ENCODE results near the gene RNF222. TPM values are rescaled to one million over a fixed set of nuclear protein-coding genes. Genes with fewer than 3 reads are reported as not detected.

Gene RNF222
- total and polyA plus RNA-seq, 10 of the 15 experiments (the other 5 are each of a cell fraction or from before 2014, with no cell fraction given): not detected

GRCh38 chr17:8353736-8354135, 43.9 kb downstream of the RNF222 start (continued):
- TF ChIP-seq MAX (IDR thresholded peaks at IDR 0.05; ENCODE audit: low read depth, low read length) (no peak), NFXL1 (IDR thresholded peaks at IDR 0.05; ENCODE audit: borderline replicate concordance) (no peak), TAF1 (IDR thresholded peaks at IDR 0.05; ENCODE audit: borderline replicate concordance, low read depth, low read length) (no peak), FOS (IDR thresholded peaks at IDR 0.05; ENCODE audit: borderline replicate concordance, extremely low read depth, insufficient read length) (no peak), STAT3 (IDR thresholded peaks at IDR 0.05; ENCODE audit: low read depth, low read length) (no peak), ETV6 (conservative IDR thresholded peaks at IDR 0.05 in 1 of 2, IDR thresholded peaks at IDR 0.05 in 1 of 2; ENCODE audit: borderline replicate concordance in 1 of 2, low read depth in 1 of 2) (no peak), ZNF622 (IDR thresholded peaks at IDR 0.05) (no peak)

- DNase-seq (ENCODE audit: low read depth, low spot score): no peak
- in situ Hi-C loops (cut with MboI): no loop called here
- CTCF ChIA-PET: no interaction called here
- no peak for ATAC-seq
- H2AFZ ChIP-seq (ENCODE audit: control insufficient read depth, low read depth, low read length): no peak overlapping the region
- H3K27me3 ChIP-seq (replicated peaks in 1 of 2; ENCODE audit: control insufficient read depth in 2 of 2, insufficient read depth in 2 of 2, low read length in 1 of 2): 0 out of 4 replicates have a peak, but pooled peaks cover 0 to 2% of the 10 kb centered on the region in 2 experiments
- 54% methylated on average over 7 of the region's 7 CpGs for WGBS (ENCODE audit: insufficient coverage, insufficient replicate concordance, low lambda C conversion rate, missing lambda C conversion rate)
- no peaks in the 10 kb centered on the region for H4K20me1 ChIP-seq (ENCODE audit: control insufficient read depth, insufficient read depth)
- RAD21 ChIA-PET (ENCODE audit: unreplicated experiment): no interaction called here
- SMC1A ChIA-PET (ENCODE audit: uncharacterized antibody, unreplicated experiment): no interaction called here
- H3K27ac ChIP-seq (ENCODE audit: control insufficient read depth, insufficient read depth): no peak overlapping the region
- intact Hi-C loops (cut with micrococcal nuclease; ENCODE audit: unreplicated experiment): no loop called here
- no TSS peak for BruUV-seq (replicated peaks)
- H3K4me3 ChIP-seq: no peak overlapping the region
- POLR2A ChIA-PET: no interaction called here
- no peak overlapping the region for H3K4me2 ChIP-seq (ENCODE audit: control insufficient read depth, insufficient read depth)
- no peak overlapping the region for H3K9ac ChIP-seq (ENCODE audit: control insufficient read depth, insufficient read depth, low read length)
- no peaks in the 10 kb centered on the region for H3K9me3 ChIP-seq (replicated peaks; ENCODE audit: control insufficient read depth, insufficient read depth, low read length)
- no peaks in the 10 kb centered on the region for H3K79me2 ChIP-seq (ENCODE audit: control insufficient read depth, insufficient read depth, low read length)
- TF ChIP-seq NFYA (IDR thresholded peaks at IDR 0.05; ENCODE audit: borderline replicate concordance, low read depth, low read length) (no peak), ELK1 (IDR thresholded peaks at IDR 0.05; ENCODE audit: low read depth, low read length) (no peak), SMARCA5 (IDR thresholded peaks at IDR 0.05) (no peak), NKRF (conservative IDR thresholded peaks at IDR 0.05) (no peak), USF1 (IDR thresholded peaks at IDR 0.05; ENCODE audit: borderline replicate concordance, extremely low read length, insufficient read depth, low read depth, low read length) (no peak), GABPA (IDR thresholded peaks at IDR 0.05; ENCODE audit: low read depth) (no peak), TCF12 (IDR thresholded peaks at IDR 0.05; ENCODE audit: low read depth, low read length) (no peak), MYB (IDR thresholded peaks at IDR 0.05; ENCODE audit: borderline replicate concordance, low read depth, low read length) (no peak), SMAD5 (IDR thresholded peaks at IDR 0.05; ENCODE audit: low read depth) (no peak), E2F4 (IDR thresholded peaks at IDR 0.05; ENCODE audit: low read depth, low read length) (no peak), ZNF274 (IDR thresholded peaks at IDR 0.05; ENCODE audit: insufficient read depth, insufficient read length) (no peak), CHD1 (IDR thresholded peaks at IDR 0.05; ENCODE audit: low read depth, low read length) (no peak), TCF3 (IDR thresholded peaks at IDR 0.05; ENCODE audit: borderline replicate concordance, insufficient read depth, low read depth, low read length) (no peak)
- H3K4me1 ChIP-seq (ENCODE audit: control insufficient read depth, insufficient read depth, low read length): no peaks in the 10 kb centered on the region
- no peak for FAIRE-seq
- no peaks in the 10 kb centered on the region for H3K36me3 ChIP-seq (ENCODE audit: control insufficient read depth in 2 of 2, insufficient read depth in 2 of 2, low read length in 1 of 2)
These were observed 47.3 kb downstream of the RNF222 start for GRCh38 chr17:8350339-8350738.
